Skeletal muscle tissue (tissue), 4 donors: Measurements from ENCODE around the gene SLC6A19. TPM values are rescaled to one million over a fixed set of nuclear protein-coding genes. Genes with fewer than 3 reads are reported as not detected.
"Not testable (repeated sequence)": the region's sequence is repeated elsewhere in the genome, so short reads cannot be mapped to it uniquely, and the experiment has no call there.

Experiments
- H3K27ac ChIP-seq: one replicate; pipeline ENCODE4 v1.7.0; 2013; ENCODE audit warnings: mild to moderate bottlenecking, low read depth, low read length, inconsistent platforms
- H3K27me3 ChIP-seq, 3 donors: one replicate each; pipeline ENCODE4 v1.7.0; 2013; ENCODE audit warnings: low read length in 3 of 3; ENCODE audit not compliant: control insufficient read depth in 3 of 3, insufficient read depth in 3 of 3
- H3K36me3 ChIP-seq, 3 donors: one replicate each; pipeline ENCODE4 v1.7.0; 2013; ENCODE audit warnings: low read length in 3 of 3; ENCODE audit not compliant: control insufficient read depth in 3 of 3, insufficient read depth in 3 of 3
- H3K4me1 ChIP-seq, 3 donors: one replicate each; pipeline ENCODE4 v1.7.0; 2013; ENCODE audit warnings: low read length in 3 of 3, mild to moderate bottlenecking in 3 of 3; ENCODE audit not compliant: control insufficient read depth in 3 of 3, insufficient read depth in 3 of 3
- H3K4me3 ChIP-seq, 3 donors: one replicate each; pipeline ENCODE4 v1.7.0; 2013; ENCODE audit warnings: low read length in 3 of 3
- H3K9ac ChIP-seq, 3 donors: one replicate each; pipeline ENCODE4 v1.7.0; 2013; ENCODE audit warnings: low read length in 3 of 3, mild to moderate bottlenecking in 3 of 3, moderate library complexity in 2 of 3, low read depth in 1 of 3
- H3K9me3 ChIP-seq, 3 donors: one replicate each; pipeline ENCODE4 v1.7.0; 2013; ENCODE audit warnings: low read length in 3 of 3; ENCODE audit not compliant: control insufficient read depth in 3 of 3
- total RNA-seq: library from RNA; depleted of rRNA; stranded (reverse); fragments of >200 nt; gene quantifications from one replicate; pipeline ENCODE4 v1.2.3, GENCODE V29; 2014
- donor health status: Osteomylitis.

The SLC6A19 gene
- total RNA-seq, result under 0.01 TPM

GRCh38 chr5:1201327-1202025 is at the start of gene SLC6A19:
TSS of gene SLC6A19 (plus strand) at chr5:1201595. CDS start at chr5:1201651, 56 bp downstream.
- H3K4me1 ChIP-seq, result no peaks in the 10 kb centered on the region
- no peaks in the 10 kb centered on the region for H3K36me3 ChIP-seq
- no peak within 1 kb of the TSS for H3K9ac ChIP-seq
- no peak within 1 kb of the TSS for H3K27ac ChIP-seq
- H3K27me3 ChIP-seq, result peaks cover 35 to 47% (median 39%) of the 10 kb centered on the region in 3 donors
- no peaks in the 10 kb centered on the region for H3K9me3 ChIP-seq
- H3K4me3 ChIP-seq, result no peak within 1 kb of the TSS

DNA sequence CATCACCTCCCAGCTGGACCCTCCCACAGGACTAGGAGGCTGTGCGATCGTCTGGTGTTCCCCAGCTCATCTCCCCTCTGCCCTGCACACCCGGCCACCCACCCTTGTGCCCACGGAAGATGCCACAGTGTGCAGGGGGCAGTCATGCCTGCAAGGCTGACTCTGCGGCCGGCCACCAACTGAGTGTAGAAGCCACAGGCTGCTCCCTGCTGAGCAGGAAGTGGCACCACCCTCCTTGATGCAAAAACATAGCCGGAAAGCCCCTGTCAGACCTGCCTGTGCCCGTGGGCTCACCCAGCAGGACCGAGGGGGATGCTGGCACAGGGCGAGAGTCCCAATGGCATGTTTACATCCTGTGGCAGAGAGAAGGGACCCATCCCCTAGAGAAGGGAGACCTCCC is 49.2 kb upstream of the SLC6A19 start:
- H3K4me3 ChIP-seq, result no peak overlapping the region

GRCh38 chr5:1152771-1153282 is 48.6 kb upstream of the SLC6A19 start:
- Histone ChIP-seq H3K27ac (no peak overlapping the region), H3K9ac (no peak overlapping the region), H3K27me3 (peaks cover 43 to 53% (median 51%) of the 10 kb centered on the region in 3 donors), H3K9me3 (peaks cover 0 to 6% (median 2%) of the 10 kb centered on the region in 3 donors), H3K4me1 (peaks cover 0 to 2% (median 0%) of the 10 kb centered on the region in 3 donors), H3K4me3 (no peak overlapping the region), H3K36me3 (no peaks in the 10 kb centered on the region)

More for the DNA sequence above, 49.2 kb upstream of the SLC6A19 start:
- Histone ChIP-seq H3K27ac (no peak overlapping the region), H3K36me3 (no peaks in the 10 kb centered on the region), H3K9me3 (peaks cover 0 to 6% (median 2%) of the 10 kb centered on the region in 3 donors), H3K27me3 (peaks cover 40 to 46% (median 44%) of the 10 kb centered on the region in 3 donors), H3K9ac (no peak overlapping the region), H3K4me1 (peaks cover 0 to 2% (median 0%) of the 10 kb centered on the region in 3 donors)

DNA sequence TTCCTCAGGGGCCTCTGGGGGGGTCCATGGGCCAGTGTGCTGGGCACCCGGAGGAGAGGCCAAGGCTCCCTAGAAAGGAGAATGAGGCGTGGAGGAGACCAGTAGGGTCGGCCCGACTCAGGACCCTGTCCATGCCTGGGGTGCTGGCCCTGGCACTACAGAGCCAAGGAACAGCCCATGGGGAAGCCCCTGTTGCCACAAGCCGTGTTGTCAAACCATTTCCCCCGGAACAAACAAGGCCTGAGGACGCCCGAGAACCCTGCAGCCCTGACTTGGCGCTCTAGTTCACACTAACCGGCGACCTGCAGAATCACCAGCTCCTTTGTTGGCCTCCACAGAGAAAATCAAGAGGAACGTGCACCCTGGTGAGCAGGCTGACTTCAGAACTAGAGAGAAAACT is 48.0 kb upstream of the SLC6A19 start:
- Histone ChIP-seq H3K36me3 (no peaks in the 10 kb centered on the region), H3K27ac (no peak overlapping the region), H3K27me3 (peaks cover 45 to 54% (median 51%) of the 10 kb centered on the region in 3 donors), H3K9ac (no peak overlapping the region), H3K4me3 (no peak overlapping the region), H3K9me3 (peaks cover 0 to 6% (median 2%) of the 10 kb centered on the region in 3 donors), H3K4me1 (peaks cover 0 to 2% (median 0%) of the 10 kb centered on the region in 3 donors)

GRCh38 chr5:1155191-1156032 is 46.0 kb upstream of the SLC6A19 start:
- H3K9me3 ChIP-seq, result peaks cover 0 to 6% (median 2%) of the 10 kb centered on the region in 3 donors
- no peak overlapping the region for H3K9ac ChIP-seq
- no peaks in the 10 kb centered on the region for H3K36me3 ChIP-seq
- H3K4me3 ChIP-seq, result no peak overlapping the region
- H3K4me1 ChIP-seq, result peaks cover 0 to 2% (median 0%) of the 10 kb centered on the region in 3 donors
- no peak overlapping the region for H3K27ac ChIP-seq
- peaks cover 49 to 61% (median 60%) of the 10 kb centered on the region in 3 donors for H3K27me3 ChIP-seq

- peaks cover 48 to 61% (median 60%) of the 10 kb centered on the region in 3 donors for H3K27me3 ChIP-seq
- H3K4me1 ChIP-seq, result peaks cover 0 to 2% (median 0%) of the 10 kb centered on the region in 3 donors
- peaks cover 0 to 6% (median 2%) of the 10 kb centered on the region in 3 donors for H3K9me3 ChIP-seq
- no peak overlapping the region for H3K27ac ChIP-seq
- no peaks in the 10 kb centered on the region for H3K36me3 ChIP-seq
- no peak overlapping the region for H3K9ac ChIP-seq
- no peak overlapping the region for H3K4me3 ChIP-seq
Observed at GRCh38 chr5:1156033-1156753, 45.2 kb upstream of the SLC6A19 start.

DNA sequence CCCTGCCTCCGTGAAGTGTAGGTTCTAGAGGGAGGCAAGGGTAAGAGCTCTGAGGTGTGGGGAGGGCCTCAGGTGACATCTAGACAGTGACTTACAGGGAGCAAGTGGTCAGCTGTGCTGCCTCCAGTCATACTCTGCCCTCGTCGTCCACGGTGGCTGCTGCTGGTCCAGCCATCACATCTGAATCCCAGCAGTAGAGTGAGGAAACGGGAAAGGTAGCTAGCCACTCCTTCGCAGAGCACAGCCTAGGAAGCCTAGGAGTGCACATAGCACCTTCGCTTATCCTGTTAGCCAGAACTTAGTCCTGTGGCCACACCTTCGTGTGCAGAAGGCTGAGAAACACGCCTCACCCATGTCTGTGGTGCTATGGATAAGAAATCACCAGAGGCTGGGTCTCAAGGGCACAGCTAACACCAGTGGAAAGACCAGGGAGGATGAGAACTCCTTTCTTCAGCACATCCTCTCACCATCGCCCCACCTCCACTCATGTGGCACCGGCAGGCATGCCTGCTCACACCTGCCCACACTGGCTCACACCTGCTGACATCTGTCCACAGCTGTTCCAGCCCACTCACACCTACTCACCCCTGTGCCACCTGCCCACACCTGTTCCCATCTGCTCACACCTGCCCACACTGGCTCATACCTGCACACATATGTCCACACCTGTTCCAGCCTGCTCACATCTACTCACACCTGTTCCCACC is 44.5 kb upstream of the SLC6A19 start:
- H3K9me3 ChIP-seq, result peaks cover 0 to 6% (median 2%) of the 10 kb centered on the region in 3 donors
- H3K27ac ChIP-seq, result no peak overlapping the region
- H3K9ac ChIP-seq, result no peak overlapping the region
- H3K4me1 ChIP-seq, result peaks cover 0 to 2% (median 0%) of the 10 kb centered on the region in 3 donors
- H3K36me3 ChIP-seq, result no peaks in the 10 kb centered on the region
- peaks cover 47 to 60% (median 57%) of the 10 kb centered on the region in 3 donors for H3K27me3 ChIP-seq
- no peak overlapping the region for H3K4me3 ChIP-seq

GRCh38 chr5:1157461-1157986 is 43.9 kb upstream of the SLC6A19 start:
- not testable (repeated sequence) for H3K36me3 ChIP-seq, H3K4me3 ChIP-seq, H3K4me1 ChIP-seq, H3K27ac ChIP-seq, H3K9ac ChIP-seq, H3K9me3 ChIP-seq
- peaks cover 49 to 60% (median 51%) of the 10 kb centered on the region in 3 donors for H3K27me3 ChIP-seq
